ENCODE measurements around the gene FARSB. TPM values are rescaled to one million over a fixed set of nuclear protein-coding genes. Genes with fewer than 3 reads are reported as not detected.
"Not testable (repeated sequence)": the region's sequence is repeated elsewhere in the genome, so short reads cannot be mapped to it uniquely, and the experiment has no call there.

FARSB gene
- total RNA-seq, 2 experiments from 2014 or later = 55.9 to 56.7 TPM

DNA sequence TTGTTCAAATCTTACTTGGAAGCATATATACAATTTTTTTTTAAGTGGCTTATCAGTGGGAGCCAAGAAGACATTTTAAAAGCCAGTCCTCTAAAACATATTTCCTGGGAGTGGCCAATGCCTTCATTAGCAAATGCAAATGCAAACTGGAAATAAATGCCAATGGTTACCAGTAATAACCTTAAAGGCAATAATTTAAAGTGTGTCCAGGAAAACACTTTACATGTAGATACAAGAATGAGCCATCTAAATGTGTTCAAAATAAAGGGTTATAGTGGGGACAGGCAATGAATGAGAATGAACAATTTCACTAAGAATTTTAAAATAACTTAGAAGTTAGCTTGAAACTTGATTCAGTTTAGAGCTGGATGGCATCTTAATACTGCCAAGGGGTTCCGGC lies 64.2 kb downstream of the FARSB start:
- POLR2A ChIA-PET = interaction anchor here (0.8 kb wide), 1 partner anchor 32 kb away, joined by 3 read pairs; no protein-coding TSS in a partner anchor
- Mint-ChIP-seq H3K4me3 (no peak overlapping the region), H3K9me3 (peaks cover 3% of the 10 kb centered on the region), H3K36me3 (ENCODE audit: low read depth) (peaks cover 80% of the 10 kb centered on the region), H3K4me1 (ENCODE audit: low read depth) (no peaks in the 10 kb centered on the region), H3K27me3 (no peaks in the 10 kb centered on the region), H3K27ac (no peak overlapping the region)
- TF ChIP-seq, protein P1, sequence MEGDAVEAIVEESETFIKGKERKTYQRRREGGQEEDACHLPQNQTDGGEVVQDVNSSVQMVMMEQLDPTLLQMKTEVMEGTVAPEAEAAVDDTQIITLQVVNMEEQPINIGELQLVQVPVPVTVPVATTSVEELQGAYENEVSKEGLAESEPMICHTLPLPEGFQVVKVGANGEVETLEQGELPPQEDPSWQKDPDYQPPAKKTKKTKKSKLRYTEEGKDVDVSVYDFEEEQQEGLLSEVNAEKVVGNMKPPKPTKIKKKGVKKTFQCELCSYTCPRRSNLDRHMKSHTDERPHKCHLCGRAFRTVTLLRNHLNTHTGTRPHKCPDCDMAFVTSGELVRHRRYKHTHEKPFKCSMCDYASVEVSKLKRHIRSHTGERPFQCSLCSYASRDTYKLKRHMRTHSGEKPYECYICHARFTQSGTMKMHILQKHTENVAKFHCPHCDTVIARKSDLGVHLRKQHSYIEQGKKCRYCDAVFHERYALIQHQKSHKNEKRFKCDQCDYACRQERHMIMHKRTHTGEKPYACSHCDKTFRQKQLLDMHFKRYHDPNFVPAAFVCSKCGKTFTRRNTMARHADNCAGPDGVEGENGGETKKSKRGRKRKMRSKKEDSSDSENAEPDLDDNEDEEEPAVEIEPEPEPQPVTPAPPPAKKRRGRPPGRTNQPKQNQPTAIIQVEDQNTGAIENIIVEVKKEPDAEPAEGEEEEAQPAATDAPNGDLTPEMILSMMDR (IDR thresholded peaks at IDR 0.05) = no peak
- CTCF ChIA-PET = interaction anchor here (1.1 kb wide), 1 partner anchor 21 kb away, joined by 3 read pairs; no protein-coding TSS in a partner anchor
- intact Hi-C loops (cut with micrococcal nuclease) = no loop called here
- DNase-seq = no peak
- ATAC-seq = no peak

DNA sequence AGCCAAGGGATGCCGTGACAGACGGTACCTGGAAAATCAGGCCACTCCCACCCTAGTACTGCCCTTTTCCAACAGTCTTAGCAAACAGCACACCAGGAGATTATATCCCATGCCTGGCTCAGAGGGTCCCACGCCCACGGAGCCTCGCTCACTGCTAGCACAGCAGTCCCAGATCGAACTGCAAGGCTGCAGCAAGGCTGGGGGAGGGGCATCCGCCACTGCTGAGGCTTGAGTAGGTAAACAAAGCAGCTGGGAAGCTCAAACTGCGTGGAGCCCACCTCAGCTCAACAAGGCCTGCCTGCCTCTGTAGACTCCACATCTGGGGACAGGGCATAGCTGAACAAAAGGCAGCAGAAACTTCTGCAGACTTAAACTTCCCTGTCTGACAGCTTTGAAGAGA lies 71.3 kb downstream of the FARSB start:
- DNase-seq; H3K27me3 Mint-ChIP-seq; ATAC-seq; POLR2A ChIA-PET; H3K9me3 Mint-ChIP-seq; H3K4me3 Mint-ChIP-seq; H3K27ac Mint-ChIP-seq; intact Hi-C loops (cut with micrococcal nuclease): not testable (repeated sequence)
- peaks cover 19% of the 10 kb centered on the region for H3K4me1 Mint-ChIP-seq (ENCODE audit: low read depth)
- H3K36me3 Mint-ChIP-seq (ENCODE audit: low read depth) = peaks cover 63% of the 10 kb centered on the region
- CTCF ChIA-PET = interaction anchor here (1.1 to 1.9 kb wide), 2 partner anchors 267 to 527 kb away, joined by 3 to 4 read pairs; no protein-coding TSS in a partner anchor

DNA sequence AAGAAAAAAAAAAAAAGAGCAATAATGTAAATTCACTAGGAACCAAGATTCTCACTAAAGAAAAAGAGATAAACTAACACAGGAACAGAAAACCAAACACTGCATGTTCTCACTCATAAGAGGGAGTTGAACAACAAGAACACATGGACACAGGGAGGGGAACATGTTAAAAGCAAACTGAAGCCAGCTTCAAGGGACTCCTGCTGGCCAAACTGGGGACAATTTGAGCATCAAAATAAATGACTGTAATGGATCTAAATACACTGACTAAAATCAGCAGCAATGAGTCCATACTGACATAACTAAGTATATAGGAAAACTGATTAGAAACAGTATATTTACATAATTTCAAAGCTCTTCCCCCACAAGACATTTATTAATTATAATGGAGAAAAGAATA lies 73.0 kb downstream of the FARSB start:
- Mint-ChIP-seq H3K4me3 (no peak overlapping the region), H3K9me3 (no peaks in the 10 kb centered on the region), H3K27me3 (no peaks in the 10 kb centered on the region), H3K27ac (no peak overlapping the region), H3K4me1 (ENCODE audit: low read depth) (peaks cover 19% of the 10 kb centered on the region), H3K36me3 (ENCODE audit: low read depth) (peaks cover 62% of the 10 kb centered on the region)
- ChIA-PET CTCF (interaction anchor here (1.0 to 1.9 kb wide), 2 partner anchors 265 kb away, joined by 3 to 4 read pairs; no protein-coding TSS in a partner anchor), POLR2A (no interaction called here)
- ATAC-seq (no peak), DNase-seq (no peak)
- intact Hi-C loops (cut with micrococcal nuclease) = no loop called here
- TF ChIP-seq, protein P1 (IDR thresholded peaks at IDR 0.05) = no peak

DNA sequence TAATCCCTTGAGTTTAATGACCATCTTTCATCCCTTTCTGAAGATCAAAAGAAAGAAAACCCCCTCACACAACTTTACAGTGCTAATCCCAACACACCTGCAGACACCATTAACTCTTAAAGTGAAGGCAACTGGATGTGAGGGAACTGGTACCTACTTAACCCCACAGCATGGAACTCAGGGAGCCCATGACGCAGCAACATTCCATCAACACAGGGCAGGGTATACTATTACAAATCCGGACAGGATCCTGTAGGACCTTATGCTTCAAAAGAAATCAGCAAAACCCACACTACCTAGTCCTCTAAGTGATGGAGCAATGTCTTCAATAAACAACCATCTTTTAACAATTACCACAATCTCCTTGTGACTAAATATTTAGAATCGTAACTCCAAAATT lies 78.6 kb downstream of the FARSB start:
- H3K4me1 Mint-ChIP-seq (ENCODE audit: low read depth) = peaks cover 13% of the 10 kb centered on the region
- ChIA-PET POLR2A (no interaction called here), CTCF (no interaction called here)
- no peaks in the 10 kb centered on the region for H3K27me3 Mint-ChIP-seq
- H3K4me3 Mint-ChIP-seq = no peak overlapping the region
- no peaks in the 10 kb centered on the region for H3K9me3 Mint-ChIP-seq
- intact Hi-C loops (cut with micrococcal nuclease) = no loop called here
- peaks cover 39% of the 10 kb centered on the region for H3K36me3 Mint-ChIP-seq (ENCODE audit: low read depth)
- H3K27ac Mint-ChIP-seq = no peak overlapping the region
- ATAC-seq (no peak), DNase-seq (no peak)
- TF ChIP-seq, protein P1 (IDR thresholded peaks at IDR 0.05) = no peak

DNA sequence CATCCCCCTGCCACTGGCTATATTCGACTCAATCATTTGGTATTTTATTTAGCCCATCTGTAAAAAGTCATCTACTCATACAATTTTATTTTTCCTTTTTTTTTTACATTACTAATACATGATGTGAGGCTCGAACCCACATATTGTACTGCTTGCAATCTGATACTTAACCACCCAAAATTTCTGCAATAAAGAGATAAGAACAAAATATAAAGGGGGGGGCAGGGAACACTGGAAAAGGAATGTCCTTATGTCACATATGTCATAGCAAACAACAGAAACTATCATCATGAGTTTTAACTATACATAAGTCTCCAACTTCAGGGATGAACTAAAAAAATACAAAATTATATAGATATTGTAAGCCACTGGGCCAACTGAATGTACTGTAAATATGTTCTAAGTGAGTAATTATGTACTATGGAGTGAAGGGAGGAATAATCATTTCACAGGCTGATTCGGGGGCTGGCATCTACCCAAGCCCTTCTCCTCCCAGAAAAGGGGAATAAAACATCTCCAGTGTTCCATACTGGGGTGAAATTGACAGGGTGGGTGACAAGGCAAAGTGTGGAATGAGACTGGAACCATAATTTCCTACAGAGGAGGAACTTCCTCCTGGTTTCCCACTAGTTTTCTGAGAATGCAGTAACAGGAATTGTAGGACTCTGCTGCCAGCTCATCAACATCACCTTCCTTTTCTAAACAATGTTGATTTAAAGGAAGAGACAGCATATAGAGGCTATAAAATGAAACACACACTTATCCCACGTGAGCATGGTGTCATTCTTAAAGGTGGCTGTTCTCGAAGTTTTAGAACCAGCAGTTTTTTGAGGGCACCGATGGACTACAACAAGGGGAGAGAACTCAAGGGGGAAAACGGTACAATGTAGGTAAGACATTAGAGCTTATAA lies 79.5 kb downstream of the FARSB start:
- intact Hi-C loops (cut with micrococcal nuclease) = no loop called here
- H3K27me3 Mint-ChIP-seq = no peaks in the 10 kb centered on the region
- H3K4me1 Mint-ChIP-seq (ENCODE audit: low read depth) = peaks cover 8% of the 10 kb centered on the region
- TF ChIP-seq, protein P1 (IDR thresholded peaks at IDR 0.05) = no peak
- DNase-seq = no peak
- no peak overlapping the region for H3K27ac Mint-ChIP-seq
- POLR2A ChIA-PET = no interaction called here
- H3K9me3 Mint-ChIP-seq = no peaks in the 10 kb centered on the region
- ATAC-seq = no peak
- CTCF ChIA-PET = no interaction called here
- no peak overlapping the region for H3K4me3 Mint-ChIP-seq
- peaks cover 44% of the 10 kb centered on the region for H3K36me3 Mint-ChIP-seq (ENCODE audit: low read depth)

Measured in activated CD8-positive, alpha-beta T cell treated with anti-CD3 and anti-CD28 coated beads for 36 hours (primary cell).